GM12878 (cell line): Measurements from ENCODE around the gene CAPS.
"Not testable (repeated sequence)": the region's sequence is repeated elsewhere in the genome, so short reads cannot be mapped to it uniquely, and the experiment has no call there.

ENCODE experiments used
- ASH2L ChIP-seq: fragments of 300-600, 200-600 bp; sonication (generic); IDR thresholded peaks from 2 replicates; pipeline ENCODE4 v1.6.1; 2017; ENCODE audit warnings: low read depth, mild to moderate bottlenecking, borderline replicate concordance
- BHLHE40 ChIP-seq, 2 experiments: fragments of 450-650 bp in 1 of 2; IDR thresholded peaks; 2 replicates each; pipeline ENCODE4 v1.6.1; 2011 to 2017; ENCODE audit warnings: low read depth in 2 of 2, borderline replicate concordance in 1 of 2, improper control_type of control experiment in 1 of 2, low read length in 1 of 2, mild to moderate bottlenecking in 1 of 2
- CEBPB ChIP-seq, 2 experiments: fragments of 150-350 bp in 1 of 2; IDR thresholded peaks; 2 replicates each; pipeline ENCODE4 v1.6.1; 2012 to 2014; ENCODE audit warnings: low read depth in 2 of 2, low read length in 2 of 2, borderline replicate concordance in 1 of 2, inconsistent platforms in 1 of 2
- MYC ChIP-seq: IDR thresholded peaks from 2 replicates; pipeline ENCODE4 v1.6.1; 2011; ENCODE audit warnings: mild to moderate bottlenecking, low read length, moderate library complexity, inconsistent platforms; ENCODE audit not compliant: insufficient read depth, insufficient replicate concordance, insufficient read length, severe bottlenecking
- POLR2A ChIP-seq: IDR thresholded peaks from 2 replicates; pipeline ENCODE4 v1.6.1; 2011; ENCODE audit warnings: low read depth, mild to moderate bottlenecking, low read length
- POLR2AphosphoS2 ChIP-seq: IDR thresholded peaks from 2 replicates; pipeline ENCODE4 v1.6.1; 2011; ENCODE audit warnings: low read depth, mild to moderate bottlenecking, low read length, improper control_type of control experiment, moderate library complexity
- TF ChIP-seq, protein P1 (sequence below): IDR thresholded peaks from 2 replicates; pipeline ENCODE4 v1.6.1; 2011; ENCODE audit warnings: mild to moderate bottlenecking, low read depth, low read length, moderate library complexity; ENCODE audit not compliant: insufficient replicate concordance
- TF ChIP-seq, protein P2 (sequence below): IDR thresholded peaks from 2 replicates; pipeline ENCODE4 v1.6.1; 2012; ENCODE audit warnings: low read depth, low read length, improper control_type of control experiment
- TF ChIP-seq, protein P3 (sequence below), 3 experiments: IDR thresholded peaks in 2 of 3; conservative IDR thresholded peaks in 1 of 3; 2 replicates each; pipeline ENCODE4 v1.5.1; 2011; ENCODE audit warnings: low read depth in 3 of 3, low read length in 3 of 3, mild to moderate bottlenecking in 3 of 3, control low read depth in 2 of 3, moderate library complexity in 2 of 3, inconsistent platforms in 1 of 3, mixed read lengths in 1 of 3; ENCODE audit not compliant: control insufficient read depth in 2 of 3, insufficient read depth in 1 of 3; ENCODE audit errors: extremely low read depth in 1 of 3

DNA sequence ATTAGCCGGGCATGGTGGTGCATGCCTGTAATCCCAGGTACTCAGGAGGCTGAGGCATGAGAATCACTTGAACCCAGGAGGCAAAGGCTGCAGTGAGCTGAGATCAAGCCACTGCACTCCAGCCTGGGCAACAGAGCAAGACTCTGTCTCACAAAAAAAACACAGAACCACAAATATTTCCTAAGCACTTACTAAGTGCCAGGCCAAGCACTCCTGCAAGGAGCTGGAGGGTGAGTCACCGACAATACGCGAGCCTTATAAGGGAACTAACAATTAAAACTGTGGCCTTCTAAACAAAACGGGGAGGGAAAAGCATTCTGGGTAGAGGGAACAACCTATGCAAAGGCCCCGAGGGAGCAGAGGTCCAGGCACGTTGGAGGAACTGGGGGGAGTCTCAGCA, 39.6 kb upstream of the CAPS start:
- TF ChIP-seq CEBPB (IDR thresholded peaks at IDR 0.05; ENCODE audit: borderline replicate concordance in 1 of 2, low read depth in 2 of 2, low read length in 2 of 2); POLR2AphosphoS2; BHLHE40 (IDR thresholded peaks at IDR 0.05; ENCODE audit: borderline replicate concordance in 1 of 2, low read depth in 2 of 2, low read length in 1 of 2); ASH2L; POLR2A; MYC: not testable (repeated sequence)
- TF ChIP-seq, protein P1, sequence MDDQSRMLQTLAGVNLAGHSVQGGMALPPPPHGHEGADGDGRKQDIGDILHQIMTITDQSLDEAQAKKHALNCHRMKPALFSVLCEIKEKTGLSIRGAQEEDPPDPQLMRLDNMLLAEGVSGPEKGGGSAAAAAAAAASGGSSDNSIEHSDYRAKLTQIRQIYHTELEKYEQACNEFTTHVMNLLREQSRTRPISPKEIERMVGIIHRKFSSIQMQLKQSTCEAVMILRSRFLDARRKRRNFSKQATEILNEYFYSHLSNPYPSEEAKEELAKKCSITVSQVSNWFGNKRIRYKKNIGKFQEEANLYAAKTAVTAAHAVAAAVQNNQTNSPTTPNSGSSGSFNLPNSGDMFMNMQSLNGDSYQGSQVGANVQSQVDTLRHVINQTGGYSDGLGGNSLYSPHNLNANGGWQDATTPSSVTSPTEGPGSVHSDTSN, result not testable (repeated sequence)
- TF ChIP-seq, protein P2, sequence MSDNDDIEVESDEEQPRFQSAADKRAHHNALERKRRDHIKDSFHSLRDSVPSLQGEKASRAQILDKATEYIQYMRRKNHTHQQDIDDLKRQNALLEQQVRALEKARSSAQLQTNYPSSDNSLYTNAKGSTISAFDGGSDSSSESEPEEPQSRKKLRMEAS, result not testable (repeated sequence)
- TF ChIP-seq, protein P3, sequence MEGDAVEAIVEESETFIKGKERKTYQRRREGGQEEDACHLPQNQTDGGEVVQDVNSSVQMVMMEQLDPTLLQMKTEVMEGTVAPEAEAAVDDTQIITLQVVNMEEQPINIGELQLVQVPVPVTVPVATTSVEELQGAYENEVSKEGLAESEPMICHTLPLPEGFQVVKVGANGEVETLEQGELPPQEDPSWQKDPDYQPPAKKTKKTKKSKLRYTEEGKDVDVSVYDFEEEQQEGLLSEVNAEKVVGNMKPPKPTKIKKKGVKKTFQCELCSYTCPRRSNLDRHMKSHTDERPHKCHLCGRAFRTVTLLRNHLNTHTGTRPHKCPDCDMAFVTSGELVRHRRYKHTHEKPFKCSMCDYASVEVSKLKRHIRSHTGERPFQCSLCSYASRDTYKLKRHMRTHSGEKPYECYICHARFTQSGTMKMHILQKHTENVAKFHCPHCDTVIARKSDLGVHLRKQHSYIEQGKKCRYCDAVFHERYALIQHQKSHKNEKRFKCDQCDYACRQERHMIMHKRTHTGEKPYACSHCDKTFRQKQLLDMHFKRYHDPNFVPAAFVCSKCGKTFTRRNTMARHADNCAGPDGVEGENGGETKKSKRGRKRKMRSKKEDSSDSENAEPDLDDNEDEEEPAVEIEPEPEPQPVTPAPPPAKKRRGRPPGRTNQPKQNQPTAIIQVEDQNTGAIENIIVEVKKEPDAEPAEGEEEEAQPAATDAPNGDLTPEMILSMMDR (IDR thresholded peaks at IDR 0.05 in 2 of 3, conservative IDR thresholded peaks at IDR 0.05 in 1 of 3; ENCODE audit: control insufficient read depth in 2 of 3, extremely low read depth in 1 of 3, insufficient read depth in 1 of 3, low read depth in 3 of 3, low read length in 3 of 3), result not testable (repeated sequence)
